Measurements from ENCODE around the gene PMS1. TPM values are rescaled to one million over a fixed set of nuclear protein-coding genes. Genes with fewer than 3 reads are reported as not detected.
"Not testable (repeated sequence)": the region's sequence is repeated elsewhere in the genome, so short reads cannot be mapped to it uniquely, and the experiment has no call there.

PMS1 gene
- total RNA-seq, 1 experiment from 2014 or later: 18.2 TPM

DNA sequence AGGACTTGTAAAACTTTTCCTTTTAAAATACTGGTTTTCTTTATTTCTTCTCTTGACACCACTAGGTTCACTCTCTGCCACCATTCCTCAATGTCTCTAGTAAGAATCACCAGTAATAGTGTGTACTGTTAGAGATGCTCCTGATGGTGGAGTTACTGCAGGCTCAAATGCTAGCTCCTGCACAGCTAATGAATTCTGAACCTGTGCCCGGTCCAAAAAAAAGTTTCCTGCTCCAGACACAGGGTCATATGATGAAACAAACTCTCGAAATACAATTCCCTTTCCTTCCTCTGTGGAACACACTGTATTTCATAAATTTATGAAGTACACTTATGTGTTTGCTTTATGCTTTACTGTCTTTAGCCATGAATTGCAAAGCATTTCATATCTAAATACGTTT, 19.2 kb downstream of the PMS1 start:
- no peak for DNase-seq (ENCODE audit: low read depth)

DNA sequence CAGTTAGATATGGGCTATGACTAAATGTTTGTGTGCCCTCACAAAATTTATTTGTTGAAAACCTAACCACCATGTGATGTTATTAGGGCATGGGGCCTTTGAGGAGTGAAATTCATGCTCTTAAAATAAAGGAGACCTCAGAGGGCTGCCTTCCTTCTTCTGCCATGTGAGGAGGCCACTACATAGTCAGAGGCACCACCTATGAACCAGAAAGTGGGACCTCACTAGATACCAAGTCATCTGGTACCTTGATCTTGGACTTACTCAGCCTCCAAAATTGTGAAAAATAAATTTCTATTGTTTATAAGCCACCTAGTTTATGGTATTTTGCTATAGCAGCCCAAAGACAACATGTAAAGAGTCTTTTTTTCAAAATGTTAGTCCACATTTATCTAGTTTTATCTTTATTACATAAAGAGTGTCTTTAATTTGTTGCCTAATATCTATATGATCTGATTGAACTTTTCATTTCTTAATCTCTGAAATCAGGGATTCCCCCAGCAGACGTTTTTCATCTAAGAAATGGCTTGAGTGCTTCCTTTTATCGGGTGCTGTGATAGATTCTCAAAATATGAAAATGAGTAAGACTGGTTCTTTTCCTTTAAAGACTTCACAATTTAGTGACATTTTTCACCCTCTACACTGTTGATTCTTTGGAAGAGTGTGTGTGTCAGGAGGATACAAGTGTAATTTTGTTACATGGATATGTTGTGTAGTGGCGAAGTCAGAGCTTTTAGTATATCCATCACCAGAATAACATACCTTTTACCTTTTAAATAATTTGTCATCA, 34.2 kb downstream of the PMS1 start:
- no peak for DNase-seq (ENCODE audit: low read depth)

DNA sequence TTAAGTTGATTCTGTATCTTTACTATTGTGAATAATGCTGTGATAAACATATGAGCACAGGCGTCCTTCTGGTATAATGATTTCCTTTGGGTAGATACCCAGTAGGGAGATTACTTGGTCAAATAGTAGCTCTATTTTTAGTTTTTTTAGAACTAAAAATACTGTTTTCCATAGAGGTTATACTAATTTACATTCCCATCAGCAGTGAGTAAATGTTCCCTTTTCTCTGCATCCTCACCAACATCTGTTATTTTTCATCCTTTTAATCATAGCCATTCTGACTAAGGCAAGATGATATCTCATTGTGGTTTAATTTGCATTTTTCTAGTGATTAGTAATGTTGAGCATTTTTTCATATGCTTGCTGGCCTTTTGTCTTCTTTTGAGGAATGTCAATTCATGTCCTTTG, 35.1 kb downstream of the PMS1 start:
- DNase-seq (ENCODE audit: low read depth): peak; percentile 68

DNA sequence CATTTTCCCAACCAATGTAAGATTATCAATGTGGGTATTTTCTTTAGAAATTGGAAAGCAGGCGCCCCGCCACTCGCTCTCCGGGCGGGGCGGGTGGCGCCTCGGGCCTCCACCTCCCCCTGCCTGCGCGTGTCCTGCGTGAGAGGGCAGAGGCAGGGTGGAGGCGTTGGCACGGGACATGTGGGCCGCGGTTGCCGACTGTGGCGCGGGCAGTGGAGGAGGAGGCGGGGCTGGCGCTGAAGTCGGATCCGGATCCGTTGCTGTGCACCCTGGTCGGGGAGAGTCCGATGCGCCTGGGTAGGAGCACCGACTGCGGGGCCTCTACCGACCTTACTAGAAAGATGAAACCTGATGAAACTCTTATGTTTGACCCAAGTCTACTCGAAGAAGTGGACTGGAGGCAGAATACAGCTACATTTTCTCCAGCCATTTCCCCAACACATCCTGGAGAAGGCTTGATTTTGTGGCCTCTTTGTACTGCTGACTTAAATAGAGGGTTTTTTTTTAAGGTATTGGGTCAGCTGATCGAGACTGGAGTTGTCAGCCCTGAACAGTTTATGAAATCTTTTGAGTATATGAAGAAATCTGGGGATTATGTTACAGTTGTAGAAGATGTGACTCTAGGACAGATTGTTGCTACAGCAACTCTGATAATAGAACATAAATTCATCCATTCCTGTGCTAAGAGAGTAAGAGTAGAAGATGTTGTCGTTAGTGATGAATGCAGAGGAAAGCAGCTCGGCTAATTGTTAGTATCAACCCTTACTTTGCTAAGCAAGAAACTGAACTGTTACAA, 37.9 kb downstream of the PMS1 start:
- DNase-seq (ENCODE audit: low read depth): no peak

DNA sequence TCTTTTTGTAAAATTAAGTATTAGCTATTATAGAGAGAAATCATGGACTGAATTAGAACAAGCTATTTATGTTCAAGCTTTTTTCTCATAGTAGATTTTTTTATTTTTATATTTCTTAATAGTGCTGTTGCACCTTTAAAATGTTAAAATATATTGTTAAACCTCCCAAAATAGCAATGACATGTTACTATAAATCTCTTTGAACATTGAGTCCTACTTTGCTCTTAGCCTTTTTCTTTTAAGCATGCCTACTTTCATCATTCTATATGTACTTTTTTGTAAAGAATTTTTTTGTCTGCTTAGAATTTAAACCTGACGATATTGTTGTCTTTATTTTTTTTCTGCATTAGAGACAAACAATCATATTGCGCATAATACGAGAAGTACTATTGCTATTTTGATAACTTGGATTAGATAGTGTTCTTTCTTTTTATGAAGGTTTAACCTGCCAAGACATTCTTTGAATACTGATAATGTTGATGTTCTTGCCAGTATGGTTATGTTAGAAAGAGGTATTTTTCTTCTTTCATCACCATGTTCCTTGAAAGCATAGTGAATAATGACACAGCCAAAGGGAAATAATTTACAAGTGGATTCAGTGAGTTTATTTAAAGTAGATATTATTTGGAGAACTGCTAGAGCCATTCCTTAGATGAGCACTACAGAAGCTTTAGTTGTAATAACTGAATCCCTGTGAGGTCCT, 40.6 kb downstream of the PMS1 start:
- DNase-seq (ENCODE audit: low read depth): no peak

DNA sequence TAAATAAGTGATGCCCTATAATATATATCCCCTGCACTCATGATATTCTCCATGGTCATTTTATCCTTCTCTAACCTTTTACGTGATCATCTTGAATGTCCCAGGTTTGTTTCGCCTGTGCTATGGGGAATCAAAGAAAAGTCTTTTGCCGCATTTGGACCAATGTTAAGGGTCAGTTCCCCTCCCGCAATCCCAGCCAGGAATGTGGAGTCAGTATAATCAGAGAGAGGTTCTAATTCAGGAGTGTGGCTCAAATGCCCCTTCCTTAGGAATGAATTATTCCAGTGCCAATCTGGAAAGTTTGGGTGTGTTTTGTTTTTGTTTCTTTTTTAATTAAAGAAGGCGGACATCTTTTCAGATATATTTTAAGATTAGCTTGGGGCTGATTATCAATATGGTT, 41.8 kb downstream of the PMS1 start:
- no peak for DNase-seq (ENCODE audit: low read depth)

DNA sequence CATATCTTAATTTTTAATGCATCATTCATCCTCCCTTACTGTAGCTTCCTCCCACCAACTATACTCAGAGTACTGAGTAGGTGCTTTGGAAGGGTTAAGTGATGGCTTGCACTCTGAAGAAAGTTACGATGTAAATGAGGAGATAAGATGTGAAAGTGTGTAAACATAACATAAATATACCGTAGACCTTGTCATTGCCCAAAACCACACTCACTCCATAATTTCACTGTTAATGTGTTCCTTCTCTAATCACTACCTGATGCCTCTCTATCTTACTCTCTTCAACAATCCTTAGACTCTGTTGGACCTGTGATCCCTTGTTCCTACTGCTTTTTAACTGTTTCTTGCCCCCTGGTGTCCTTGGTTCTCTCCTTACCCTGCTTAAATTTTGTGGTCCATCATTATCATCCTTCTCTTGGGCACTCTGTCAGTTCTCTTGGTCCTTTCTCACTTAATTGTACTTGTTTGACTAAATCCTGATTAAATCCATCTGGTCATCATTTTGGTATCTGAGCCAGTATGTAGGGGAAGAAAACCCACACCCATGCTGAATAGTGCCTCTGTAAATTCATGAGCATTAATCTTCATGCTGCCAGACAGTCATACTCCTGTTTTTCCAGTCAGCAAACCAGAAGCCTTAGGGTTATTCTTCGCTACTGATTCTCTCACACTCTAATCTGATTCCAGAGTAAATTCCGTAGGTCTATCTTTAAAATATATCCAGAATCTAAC, 45.0 kb downstream of the PMS1 start:
- no peak for DNase-seq (ENCODE audit: low read depth)

DNA sequence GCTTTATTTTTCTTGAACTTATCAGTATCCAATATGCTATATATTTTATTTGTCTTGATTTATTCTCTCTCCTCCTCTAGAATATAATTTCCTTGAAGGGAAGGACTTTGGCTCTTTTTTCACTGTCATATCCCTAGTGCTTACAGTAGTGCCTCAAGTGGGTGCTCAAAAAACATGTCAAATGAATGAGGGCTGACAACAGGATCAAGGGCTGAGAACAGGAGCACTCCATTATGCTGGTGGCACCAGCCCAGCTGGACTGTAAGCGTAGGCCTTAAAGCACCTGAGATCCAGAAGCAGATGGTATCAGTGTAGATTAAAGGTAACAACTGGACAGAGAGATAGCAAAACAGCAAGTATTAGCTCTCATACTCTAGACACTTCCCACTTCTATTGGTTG, 46.3 kb downstream of the PMS1 start:
- DNase-seq (ENCODE audit: low read depth): no peak

DNA sequence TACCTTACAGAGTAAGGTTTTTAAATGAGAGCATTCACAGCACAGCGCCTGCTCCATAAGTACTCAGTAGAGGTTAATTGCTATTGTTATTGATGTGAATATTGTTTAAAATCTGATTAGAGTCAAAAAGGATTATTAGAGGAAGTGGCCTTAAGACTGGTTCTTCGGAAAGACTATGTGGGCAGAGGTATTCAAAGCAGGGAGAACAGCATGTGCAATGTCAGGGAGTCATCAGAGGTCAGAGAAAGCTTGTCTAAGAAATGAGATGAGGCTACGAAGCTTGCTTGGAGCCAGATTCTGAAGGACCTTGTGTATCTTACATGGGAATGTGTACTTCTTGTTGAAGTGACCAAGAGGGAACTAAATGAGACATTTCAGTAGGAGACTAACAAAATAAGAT, 49.8 kb downstream of the PMS1 start:
- no peak for DNase-seq (ENCODE audit: low read depth)

DNA sequence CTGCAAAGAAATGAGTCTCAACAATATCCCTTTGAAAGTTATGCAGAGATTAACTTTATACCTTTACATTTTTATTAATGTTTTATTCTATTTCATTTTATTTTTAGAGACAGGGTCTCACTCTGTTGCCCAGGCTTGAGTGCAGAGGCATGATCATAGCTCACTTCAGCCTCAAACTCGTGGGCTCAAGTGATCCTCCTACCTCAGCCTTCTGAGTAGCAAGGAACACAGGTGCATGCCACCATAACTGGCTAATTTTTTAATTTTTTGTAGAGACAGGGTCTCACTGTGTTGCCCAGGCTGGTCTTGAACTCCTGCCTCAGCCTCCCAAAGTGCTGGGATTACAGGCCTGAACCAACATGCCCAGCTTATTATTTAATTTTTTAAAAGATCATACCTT, 50.4 kb downstream of the PMS1 start:
- not testable (repeated sequence) for DNase-seq (ENCODE audit: low read depth)

DNA sequence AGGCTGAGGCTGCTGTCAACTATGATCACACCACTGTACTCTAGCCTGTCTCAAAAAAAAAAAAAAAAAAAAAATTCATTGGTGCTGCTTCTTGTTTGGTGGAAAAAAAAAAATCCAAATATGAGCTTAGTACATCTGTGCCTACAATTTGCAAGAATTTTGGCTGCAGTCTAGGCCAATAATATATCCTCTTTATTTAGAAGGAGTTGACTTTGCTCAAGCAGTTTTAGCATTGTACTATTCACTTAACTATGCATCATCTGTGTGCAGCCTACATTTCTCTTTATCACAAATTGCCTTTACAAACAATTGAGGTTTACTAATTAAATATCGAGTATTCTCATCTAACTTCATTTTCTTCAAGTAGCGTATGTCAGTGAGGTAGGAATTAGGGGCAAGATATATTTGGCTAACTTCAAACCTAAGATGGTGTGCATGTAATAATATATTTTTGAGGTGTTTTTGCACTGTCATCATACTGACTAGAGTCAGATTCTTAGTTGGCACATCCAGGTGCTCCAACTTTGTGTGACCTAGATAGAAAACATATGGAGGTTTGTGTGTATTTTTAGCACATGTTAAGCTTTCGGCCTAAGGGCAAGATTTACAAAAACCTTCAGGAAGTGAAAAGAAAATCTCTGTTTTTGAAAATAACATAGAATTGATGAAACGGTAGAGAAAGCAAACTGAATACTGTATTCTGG, 51.8 kb downstream of the PMS1 start:
- no peak for DNase-seq (ENCODE audit: low read depth)

DNA sequence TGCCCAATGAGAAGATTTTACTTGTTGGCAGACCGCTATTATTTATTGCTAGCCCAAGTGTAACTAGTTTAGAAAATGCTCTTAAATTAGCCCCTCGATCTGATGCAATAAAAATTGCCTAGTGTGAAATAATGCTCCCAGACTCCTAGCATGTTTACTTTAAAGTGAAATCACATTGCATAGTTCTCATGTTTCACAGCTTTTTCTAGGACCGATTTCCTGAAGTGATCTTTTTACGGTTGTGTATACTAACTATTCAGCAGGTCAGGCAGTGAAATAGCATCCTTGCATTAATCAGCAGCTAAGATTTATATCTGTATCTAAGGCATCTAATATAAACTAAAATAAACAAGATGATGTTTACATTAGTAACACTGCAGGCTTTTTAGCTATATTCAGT, 52.4 kb downstream of the PMS1 start:
- peak; percentile 25 for DNase-seq (ENCODE audit: low read depth)

DNA sequence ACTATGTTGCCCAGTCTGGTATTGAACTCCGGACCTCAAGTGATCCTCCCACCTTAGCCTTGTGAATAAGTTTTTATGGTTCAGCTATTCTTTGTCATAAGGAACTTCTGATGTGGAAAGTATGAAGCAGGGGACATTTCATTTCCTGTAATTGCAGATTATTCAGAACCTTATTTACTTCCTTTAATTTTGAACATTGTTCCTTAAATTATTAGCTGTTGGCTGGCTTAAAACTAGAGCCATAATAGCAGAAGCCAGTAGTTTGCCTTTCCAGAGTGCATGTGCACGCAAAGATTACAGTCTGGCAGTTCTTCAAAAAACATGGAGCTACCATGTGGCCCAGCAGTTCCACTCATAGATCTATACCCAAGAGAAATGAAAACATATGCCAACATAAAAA, 53.1 kb downstream of the PMS1 start:
- DNase-seq (ENCODE audit: low read depth): no peak

DNA sequence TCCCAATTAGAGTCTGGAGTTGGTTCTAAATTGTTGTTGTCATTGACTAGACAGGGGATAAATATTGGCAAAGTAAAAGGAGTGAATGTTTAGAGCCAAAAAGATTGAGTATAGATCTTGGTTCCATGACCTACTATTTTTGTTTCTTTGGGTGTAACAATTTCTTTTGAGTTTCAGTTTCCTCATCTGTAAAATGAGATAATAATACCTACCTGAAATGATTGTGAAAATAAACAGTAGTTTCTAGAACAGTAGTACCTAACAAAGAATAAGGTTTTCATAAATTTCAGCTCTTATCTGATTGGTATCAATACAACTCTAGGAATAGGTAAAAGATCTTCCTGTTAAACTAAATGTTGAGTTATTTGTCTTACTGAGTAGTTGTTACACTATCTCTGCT, 56.8 kb downstream of the PMS1 start:
- DNase-seq (ENCODE audit: low read depth): no peak

DNA sequence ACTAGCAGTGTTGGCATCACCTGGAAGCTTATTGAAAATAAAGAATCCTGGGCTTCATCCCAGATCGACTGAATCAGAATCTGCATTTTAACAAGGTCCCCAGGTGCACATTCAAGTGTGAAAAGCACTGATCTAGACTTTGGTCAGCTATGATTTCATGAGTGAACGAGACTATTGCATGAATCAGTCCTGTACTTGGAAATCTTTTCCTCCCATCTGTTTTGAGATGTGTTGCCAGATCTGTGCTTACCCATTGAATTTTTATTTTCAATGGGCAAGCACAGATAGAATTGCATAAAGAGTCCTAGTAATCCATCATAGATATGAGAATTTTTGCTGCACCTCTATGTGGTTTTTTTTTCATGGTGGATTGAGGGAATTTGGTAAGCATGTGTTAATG, 64.0 kb downstream of the PMS1 start:
- no peak for DNase-seq (ENCODE audit: low read depth)

DNA sequence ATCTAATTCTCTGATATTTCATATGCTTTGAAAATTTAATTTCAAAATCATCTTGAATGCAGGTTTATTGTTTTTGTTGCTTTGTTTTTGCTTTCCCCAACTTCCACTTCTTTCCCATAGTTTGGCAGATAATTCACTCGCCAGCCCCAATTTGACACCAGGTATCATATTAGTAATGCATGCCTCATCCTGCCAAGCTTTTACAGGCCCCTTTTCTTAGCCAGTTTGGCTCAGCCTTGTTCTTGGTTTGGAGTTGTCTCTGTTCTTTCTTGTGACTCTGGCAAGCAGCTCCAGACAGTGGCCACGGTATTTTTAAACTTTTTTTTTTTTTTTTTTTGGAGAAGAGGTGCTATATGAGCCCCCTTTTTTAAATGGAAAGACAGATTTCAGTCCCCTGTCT, 65.3 kb downstream of the PMS1 start:
- DNase-seq (ENCODE audit: low read depth): no peak

DNA sequence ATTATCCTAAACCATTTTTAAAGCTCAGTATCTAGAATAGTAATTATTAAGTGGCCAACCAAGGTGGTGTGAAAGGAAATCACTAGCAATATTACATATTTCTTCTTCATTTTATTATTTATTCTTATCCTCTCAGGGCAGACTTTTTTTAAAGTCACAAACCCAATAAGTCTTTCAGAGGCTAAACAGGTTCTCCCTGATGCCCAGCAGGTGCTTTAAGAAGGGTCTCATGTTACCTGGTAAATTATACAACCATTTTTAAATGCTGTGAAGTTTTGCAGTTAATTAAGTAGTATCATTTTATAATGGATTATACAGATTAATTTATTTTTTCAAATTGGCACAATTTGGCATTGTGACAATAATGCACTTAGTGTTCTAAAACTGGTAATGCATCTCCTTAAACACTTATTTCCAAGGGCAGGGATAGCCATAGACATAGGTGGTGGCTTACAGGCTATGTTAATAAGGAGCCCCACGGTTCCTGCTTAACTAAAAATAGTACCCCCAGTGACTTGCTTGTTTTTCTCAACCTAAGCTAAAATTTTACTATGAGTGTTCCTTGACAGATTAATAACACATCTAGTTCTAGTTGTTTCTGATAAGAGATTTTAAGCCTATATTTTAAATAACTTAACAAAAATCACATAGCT, 67.0 kb downstream of the PMS1 start:
- DNase-seq (ENCODE audit: low read depth): no peak

DNA sequence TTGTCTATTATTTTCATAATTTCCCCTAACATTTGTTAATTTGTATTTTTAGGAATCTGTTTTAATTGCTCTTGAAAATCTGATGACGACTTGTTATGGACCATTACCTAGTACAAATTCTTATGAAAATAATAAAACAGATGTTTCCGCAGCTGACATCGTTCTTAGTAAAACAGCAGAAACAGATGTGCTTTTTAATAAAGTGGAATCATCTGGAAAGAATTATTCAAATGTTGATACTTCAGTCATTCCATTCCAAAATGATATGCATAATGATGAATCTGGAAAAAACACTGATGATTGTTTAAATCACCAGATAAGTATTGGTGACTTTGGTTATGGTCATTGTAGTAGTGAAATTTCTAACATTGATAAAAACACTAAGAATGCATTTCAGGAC, 69.9 kb downstream of the PMS1 start:
- no peak for DNase-seq (ENCODE audit: low read depth)

DNA sequence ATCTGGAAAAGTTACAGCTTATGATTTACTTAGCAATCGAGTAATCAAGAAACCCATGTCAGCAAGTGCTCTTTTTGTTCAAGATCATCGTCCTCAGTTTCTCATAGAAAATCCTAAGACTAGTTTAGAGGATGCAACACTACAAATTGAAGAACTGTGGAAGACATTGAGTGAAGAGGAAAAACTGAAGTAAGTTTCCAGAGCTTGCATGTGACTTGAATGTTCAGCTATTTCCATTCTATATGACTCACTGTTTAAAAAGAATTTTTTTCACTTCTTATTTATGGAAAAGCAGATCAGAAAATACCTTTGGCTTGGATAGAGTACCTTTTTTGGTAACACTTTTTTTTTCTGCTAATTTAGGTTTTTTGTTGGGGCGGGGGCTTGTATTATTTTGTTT, 70.7 kb downstream of the PMS1 start:
- DNase-seq (ENCODE audit: low read depth): no peak

DNA sequence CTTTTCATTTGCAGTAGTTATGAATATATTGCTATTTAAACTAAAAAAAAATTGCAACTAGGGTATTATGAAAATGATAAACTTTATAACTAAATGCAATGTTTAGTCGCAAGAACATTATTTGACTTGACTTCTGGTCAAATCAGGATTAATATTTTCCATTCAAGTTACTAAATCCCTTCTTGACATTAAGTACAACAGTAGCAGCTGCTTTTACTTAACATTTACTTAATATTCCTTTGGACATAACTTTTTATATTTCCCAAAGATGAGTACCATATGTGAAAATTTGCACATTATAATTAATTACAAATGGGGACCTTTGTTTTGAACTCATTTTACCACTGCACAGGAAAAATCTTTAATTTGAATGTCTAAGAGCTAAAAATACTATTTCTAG, 74.0 kb downstream of the PMS1 start:
- DNase-seq (ENCODE audit: low read depth): no peak

Data from HT1080 (cell line).